ENCODE results near the gene SKOR1. TPM values are rescaled to one million over a fixed set of nuclear protein-coding genes. Genes with fewer than 3 reads are reported as not detected.

SKOR1 gene, protein sequence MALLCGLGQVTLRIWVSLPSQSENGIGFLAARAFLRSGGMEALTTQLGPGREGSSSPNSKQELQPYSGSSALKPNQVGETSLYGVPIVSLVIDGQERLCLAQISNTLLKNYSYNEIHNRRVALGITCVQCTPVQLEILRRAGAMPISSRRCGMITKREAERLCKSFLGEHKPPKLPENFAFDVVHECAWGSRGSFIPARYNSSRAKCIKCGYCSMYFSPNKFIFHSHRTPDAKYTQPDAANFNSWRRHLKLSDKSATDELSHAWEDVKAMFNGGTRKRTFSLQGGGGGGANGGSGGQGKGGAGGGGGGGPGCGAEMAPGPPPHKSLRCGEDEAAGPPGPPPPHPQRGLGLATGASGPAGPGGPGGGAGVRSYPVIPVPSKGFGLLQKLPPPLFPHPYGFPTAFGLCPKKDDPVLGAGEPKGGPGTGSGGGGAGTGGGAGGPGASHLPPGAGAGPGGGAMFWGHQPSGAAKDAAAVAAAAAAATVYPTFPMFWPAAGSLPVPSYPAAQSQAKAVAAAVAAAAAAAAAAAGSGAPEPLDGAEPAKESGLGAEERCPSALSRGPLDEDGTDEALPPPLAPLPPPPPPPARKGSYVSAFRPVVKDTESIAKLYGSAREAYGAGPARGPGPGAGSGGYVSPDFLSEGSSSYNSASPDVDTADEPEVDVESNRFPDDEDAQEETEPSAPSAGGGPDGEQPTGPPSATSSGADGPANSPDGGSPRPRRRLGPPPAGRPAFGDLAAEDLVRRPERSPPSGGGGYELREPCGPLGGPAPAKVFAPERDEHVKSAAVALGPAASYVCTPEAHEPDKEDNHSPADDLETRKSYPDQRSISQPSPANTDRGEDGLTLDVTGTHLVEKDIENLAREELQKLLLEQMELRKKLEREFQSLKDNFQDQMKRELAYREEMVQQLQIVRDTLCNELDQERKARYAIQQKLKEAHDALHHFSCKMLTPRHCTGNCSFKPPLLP
- total RNA-seq: 0.09 TPM in 1 of 2 replicates, not detected in the other

DNA sequence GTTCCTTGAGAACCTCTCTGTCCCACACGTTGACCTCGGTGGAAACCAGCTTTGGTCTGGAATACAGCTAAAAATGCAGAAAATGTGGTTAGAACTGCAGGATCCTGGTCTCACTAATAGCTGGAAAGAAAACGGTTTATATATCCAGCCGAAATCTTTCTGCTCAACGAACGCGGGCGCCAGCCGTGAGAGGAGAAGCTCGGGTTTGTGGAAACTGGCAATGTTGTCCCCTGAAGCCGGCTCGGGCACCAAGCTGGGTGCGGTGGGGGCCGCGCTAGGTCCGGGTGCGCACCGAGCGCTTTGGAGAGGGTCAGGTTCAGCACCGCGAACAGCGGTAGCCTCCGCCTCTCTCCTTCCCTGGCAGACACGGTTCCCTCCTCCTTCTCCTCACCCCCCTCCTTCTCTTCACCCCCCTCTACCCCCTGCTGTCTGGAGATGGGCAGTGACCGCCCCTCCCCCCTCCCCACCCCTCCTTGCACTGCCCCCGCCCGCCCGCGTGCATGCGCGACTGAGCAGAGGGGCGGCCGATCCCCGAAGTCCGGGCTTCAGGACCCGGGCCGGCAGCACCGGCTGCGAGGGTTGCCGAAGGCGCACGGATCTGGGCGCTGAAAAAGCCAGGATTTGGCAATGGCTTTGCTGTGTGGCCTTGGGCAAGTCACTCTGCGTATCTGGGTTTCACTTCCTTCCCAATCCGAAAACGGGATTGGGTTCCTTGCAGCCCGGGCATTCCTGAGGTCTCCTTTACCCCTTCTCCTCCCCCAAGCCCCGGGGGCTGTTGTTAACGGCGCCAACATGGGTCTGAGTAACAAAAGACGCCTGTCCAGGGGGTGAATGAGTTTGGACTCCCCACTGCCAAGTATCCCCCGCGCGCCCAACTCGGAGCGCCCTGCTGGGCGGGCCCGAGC is at the start of gene SKOR1:
Gene SKOR1, plus strand, starts transcription at position 534 of the 905 bp plus-strand sequence. Its CDS starts 94 bp downstream, at position 628.

DNA sequence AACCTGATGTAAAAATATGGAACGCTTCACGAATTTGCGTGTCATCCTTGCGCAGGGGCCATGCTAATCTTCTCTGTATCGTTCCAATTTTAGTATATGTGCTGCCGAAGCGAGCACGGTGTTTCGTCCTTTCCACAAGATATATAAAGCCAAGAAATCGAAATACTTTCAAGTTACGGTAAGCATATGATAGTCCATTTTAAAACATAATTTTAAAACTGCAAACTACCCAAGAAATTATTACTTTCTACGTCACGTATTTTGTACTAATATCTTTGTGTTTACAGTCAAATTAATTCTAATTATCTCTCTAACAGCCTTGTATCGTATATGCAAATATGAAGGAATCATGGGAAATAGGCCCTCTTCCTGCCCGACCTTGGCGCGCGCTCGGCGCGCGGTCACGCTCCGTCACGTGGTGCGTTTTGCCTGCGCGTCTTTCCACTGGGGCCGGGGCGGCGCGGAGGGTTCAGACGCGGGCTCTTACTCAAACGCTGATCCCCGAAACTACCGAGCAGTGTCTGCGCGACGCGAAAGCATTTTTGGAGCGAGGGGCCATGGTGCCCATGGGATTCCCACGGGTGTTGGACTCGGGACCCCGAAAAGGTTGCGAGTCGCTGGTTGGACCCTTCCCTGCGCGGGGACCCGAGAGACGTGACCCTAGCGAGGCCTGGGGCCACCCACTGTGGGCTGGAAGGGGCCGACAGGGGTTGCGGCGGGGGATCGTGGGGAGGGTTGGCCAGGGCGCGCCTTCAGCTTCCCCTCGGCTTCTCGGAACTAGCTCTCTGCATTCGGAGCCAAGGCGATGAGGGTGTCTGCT is 14.8 kb downstream of the SKOR1 start, which contains the start of gene RNU6-1:
Gene RNU6-1, minus strand, starts transcription at position 117 of the 820 bp plus-strand sequence.

Other genes starting within 250 kb of the SKOR1 start
- not detected in 2 replicates for gene RNU6-1, start 14.5 kb downstream of the SKOR1 start, total RNA-seq
- gene PIAS1, start 228.8 kb downstream of the SKOR1 start, total RNA-seq: 9.2 and 13.7 TPM in 2 replicates

Data from smooth muscle cell of the umbilical artery (primary cell).